ENCODE results near the gene SLC16A10.

Gene SLC16A10

GRCh38 chr6:111101987-111102386, 14.7 kb downstream of the SLC16A10 start:
- no peak overlapping the region for H3K4me3 ChIP-seq (replicated peaks; ENCODE audit: low read depth, low read length)
- no peak for DNase-seq (ENCODE audit: low read depth)
- TF ChIP-seq CTCF (IDR thresholded peaks at IDR 0.05; ENCODE audit: low read length, missing control alignments): no peak

- no peak overlapping the region for H3K4me3 ChIP-seq (replicated peaks; ENCODE audit: low read depth, low read length)
Observed at GRCh38 chr6:111105578-111105977, 18.3 kb downstream of the SLC16A10 start.

GRCh38 chr6:111107589-111107988, 20.3 kb downstream of the SLC16A10 start:
- no peak for TF ChIP-seq CTCF (IDR thresholded peaks at IDR 0.05; ENCODE audit: low read length, missing control alignments)
- no peak overlapping the region for H3K4me3 ChIP-seq (replicated peaks; ENCODE audit: low read depth, low read length)
- no peak for DNase-seq (ENCODE audit: low read depth)

More at GRCh38 chr6:111105578-111105977, 18.3 kb downstream of the SLC16A10 start:
- DNase-seq (ENCODE audit: low read depth): peak; percentile 32
- no peak for TF ChIP-seq CTCF (IDR thresholded peaks at IDR 0.05; ENCODE audit: low read length, missing control alignments)

GRCh38 chr6:111110036-111110435, 22.7 kb downstream of the SLC16A10 start:
- TF ChIP-seq CTCF (IDR thresholded peaks at IDR 0.05; ENCODE audit: low read length, missing control alignments): no peak
- no peak for DNase-seq (ENCODE audit: low read depth)

GRCh38 chr6:111113336-111114086, 26.2 kb downstream of the SLC16A10 start:
- no peak for TF ChIP-seq CTCF (IDR thresholded peaks at IDR 0.05; ENCODE audit: low read length, missing control alignments)
- peak; percentile 66 for DNase-seq (ENCODE audit: low read depth)
- no peak overlapping the region for H3K4me3 ChIP-seq (replicated peaks; ENCODE audit: low read depth, low read length)

More at GRCh38 chr6:111110036-111110435, 22.7 kb downstream of the SLC16A10 start:
- H3K4me3 ChIP-seq (replicated peaks; ENCODE audit: low read depth, low read length): no peak overlapping the region

- no peak for TF ChIP-seq CTCF (IDR thresholded peaks at IDR 0.05; ENCODE audit: low read length, missing control alignments)
- no peak overlapping the region for H3K4me3 ChIP-seq (replicated peaks; ENCODE audit: low read depth, low read length)
- DNase-seq (ENCODE audit: low read depth): peak; percentile 46
Observed at GRCh38 chr6:111114087-111114443, 26.8 kb downstream of the SLC16A10 start.

GRCh38 chr6:111114482-111114881, 27.2 kb downstream of the SLC16A10 start:
- TF ChIP-seq CTCF (IDR thresholded peaks at IDR 0.05; ENCODE audit: low read length, missing control alignments): no peak
- no peak overlapping the region for H3K4me3 ChIP-seq (replicated peaks; ENCODE audit: low read depth, low read length)
- DNase-seq (ENCODE audit: low read depth): peak; percentile 8
